ENCODE results near the gene IGF2BP1. TPM values are rescaled to one million over a fixed set of nuclear protein-coding genes. Genes with fewer than 3 reads are reported as not detected.

Gene IGF2BP1
- total RNA-seq, 1 donor, result 2.6 TPM

- DNase-seq (ENCODE audit: low read depth), result no peak
- H3K4me3 ChIP-seq (ENCODE audit: low read depth, low read length), result no peak overlapping the region
- TF ChIP-seq CTCF (IDR thresholded peaks at IDR 0.05; ENCODE audit: insufficient read depth, low read depth, low read length), result no peak
These were observed 44.3 kb downstream of the IGF2BP1 start for GRCh38 chr17:49041527-49041926.

GRCh38 chr17:49045376-49045775 lies 48.2 kb downstream of the IGF2BP1 start:
- H3K4me3 ChIP-seq (ENCODE audit: low read depth, low read length), result no peak overlapping the region
- TF ChIP-seq CTCF (IDR thresholded peaks at IDR 0.05; ENCODE audit: insufficient read depth, low read depth, low read length), result no peak
- DNase-seq (ENCODE audit: low read depth), result no peak

- TF ChIP-seq CTCF (IDR thresholded peaks at IDR 0.05; ENCODE audit: insufficient read depth, low read depth, low read length), result no peak
- no peak for DNase-seq (ENCODE audit: low read depth)
- no peak overlapping the region for H3K4me3 ChIP-seq (ENCODE audit: low read depth, low read length)
These were observed 49.7 kb downstream of the IGF2BP1 start for GRCh38 chr17:49046912-49047311.

- no peak for DNase-seq (ENCODE audit: low read depth)
- H3K4me3 ChIP-seq (ENCODE audit: low read depth, low read length), result no peak overlapping the region
- TF ChIP-seq CTCF (IDR thresholded peaks at IDR 0.05; ENCODE audit: insufficient read depth, low read depth, low read length), result no peak
These were observed 52.1 kb downstream of the IGF2BP1 start for GRCh38 chr17:49049265-49049664.

GRCh38 chr17:49050611-49051010 lies 53.4 kb downstream of the IGF2BP1 start:
- DNase-seq (ENCODE audit: low read depth), result no peak
- H3K4me3 ChIP-seq (ENCODE audit: low read depth, low read length), result no peak overlapping the region
- no peak for TF ChIP-seq CTCF (IDR thresholded peaks at IDR 0.05; ENCODE audit: insufficient read depth, low read depth, low read length)

- TF ChIP-seq CTCF (IDR thresholded peaks at IDR 0.05; ENCODE audit: insufficient read depth, low read depth, low read length), result no peak
- no peak for DNase-seq (ENCODE audit: low read depth)
- H3K4me3 ChIP-seq (ENCODE audit: low read depth, low read length), result no peak overlapping the region
These were observed 54.1 kb downstream of the IGF2BP1 start for GRCh38 chr17:49051269-49051668.

GRCh38 chr17:49053171-49053829 lies 56.1 kb downstream of the IGF2BP1 start:
- TF ChIP-seq CTCF (IDR thresholded peaks at IDR 0.05; ENCODE audit: insufficient read depth, low read depth, low read length), result no peak
- DNase-seq (ENCODE audit: low read depth), result no peak
- no peak overlapping the region for H3K4me3 ChIP-seq (ENCODE audit: low read depth, low read length)
